ENCODE measurements around the gene PEX16. TPM values are rescaled to one million over a fixed set of nuclear protein-coding genes. Genes with fewer than 3 reads are reported as not detected.

Gene PEX16
- total RNA-seq, 2 experiments from 2014 or later, result 28.6 to 32.5 TPM

- H3K27ac Mint-ChIP-seq, result no peak overlapping the region
- H3K27me3 Mint-ChIP-seq (ENCODE audit: low read depth), result peaks cover 3% of the 10 kb centered on the region
- peaks cover 6% of the 10 kb centered on the region for H3K4me1 Mint-ChIP-seq (ENCODE audit: low read depth)
- CTCF ChIA-PET, result no interaction called here
- intact Hi-C loops (cut with micrococcal nuclease), result loop anchor here (1.0 kb wide), 4 partner anchors 13 to 234 kb away; partner anchors contain the start of genes CRY2 and PEX16
- H3K9me3 Mint-ChIP-seq, result no peaks in the 10 kb centered on the region
- peak overlapping the region; percentile 8 for H3K4me3 Mint-ChIP-seq
- H3K36me3 Mint-ChIP-seq (ENCODE audit: low read depth), result no peaks in the 10 kb centered on the region
- DNase-seq, result no peak
Observed at GRCh38 chr11:45885921-45886721, 31.6 kb downstream of the PEX16 start.

- no peaks in the 10 kb centered on the region for H3K9me3 Mint-ChIP-seq
- peaks cover 6% of the 10 kb centered on the region for H3K4me1 Mint-ChIP-seq (ENCODE audit: low read depth)
- peaks cover under 1% of the 10 kb centered on the region for H3K27me3 Mint-ChIP-seq (ENCODE audit: low read depth)
- H3K27ac Mint-ChIP-seq, result no peak within 1 kb of the TSS
- peaks cover 7% of the 10 kb centered on the region for H3K36me3 Mint-ChIP-seq (ENCODE audit: low read depth)
- CTCF ChIA-PET, result no interaction called here
- intact Hi-C loops (cut with micrococcal nuclease), result loop anchor here (1.0 kb wide), 4 partner anchors 14 to 235 kb away; partner anchors contain the start of genes CRY2 and PEX16
- peak within 1 kb of the TSS; percentile 56 for H3K4me3 Mint-ChIP-seq
- DNase-seq, result peak; percentile 40
Observed at GRCh38 chr11:45885274-45885920, 32.3 kb downstream of the PEX16 start, which contains the start of gene MAPK8IP1. Gene MAPK8IP1, plus strand, starts transcription at chr11:45885651. Its CDS starts 170 bp downstream, at chr11:45885821.

GRCh38 chr11:45884596-45885185 lies 33.0 kb downstream of the PEX16 start:
- Mint-ChIP-seq H3K27me3 (ENCODE audit: low read depth) (no peaks in the 10 kb centered on the region), H3K4me3 (peak overlapping the region; percentile 56), H3K27ac (no peak overlapping the region), H3K36me3 (ENCODE audit: low read depth) (peaks cover 7% of the 10 kb centered on the region), H3K9me3 (no peaks in the 10 kb centered on the region), H3K4me1 (ENCODE audit: low read depth) (peaks cover 6% of the 10 kb centered on the region)
- CTCF ChIA-PET, result no interaction called here
- DNase-seq, result no peak
- intact Hi-C loops (cut with micrococcal nuclease), result loop anchor here (1.0 kb wide), 4 partner anchors 15 to 236 kb away; partner anchors contain the start of genes CRY2 and PEX16

GRCh38 chr11:45881708-45882368 lies 35.8 kb downstream of the PEX16 start:
- CTCF ChIA-PET, result no interaction called here
- Mint-ChIP-seq H3K27me3 (ENCODE audit: low read depth) (no peaks in the 10 kb centered on the region), H3K36me3 (ENCODE audit: low read depth) (peaks cover 13% of the 10 kb centered on the region), H3K9me3 (no peaks in the 10 kb centered on the region), H3K4me3 (no peak overlapping the region), H3K4me1 (ENCODE audit: low read depth) (peaks cover 6% of the 10 kb centered on the region), H3K27ac (no peak overlapping the region)
- intact Hi-C loops (cut with micrococcal nuclease), result no loop called here
- no peak for DNase-seq

GRCh38 chr11:45880772-45881570 lies 36.7 kb downstream of the PEX16 start:
- CTCF ChIA-PET, result no interaction called here
- H3K36me3 Mint-ChIP-seq (ENCODE audit: low read depth), result peaks cover 13% of the 10 kb centered on the region
- no peak overlapping the region for H3K27ac Mint-ChIP-seq
- H3K27me3 Mint-ChIP-seq (ENCODE audit: low read depth), result no peaks in the 10 kb centered on the region
- H3K4me3 Mint-ChIP-seq, result no peak overlapping the region
- intact Hi-C loops (cut with micrococcal nuclease), result no loop called here
- H3K4me1 Mint-ChIP-seq (ENCODE audit: low read depth), result peaks cover 6% of the 10 kb centered on the region
- H3K9me3 Mint-ChIP-seq, result no peaks in the 10 kb centered on the region
- DNase-seq, result no peak

- Mint-ChIP-seq H3K27me3 (ENCODE audit: low read depth) (no peaks in the 10 kb centered on the region), H3K9me3 (no peaks in the 10 kb centered on the region), H3K4me1 (ENCODE audit: low read depth) (peaks cover 4% of the 10 kb centered on the region), H3K36me3 (ENCODE audit: low read depth) (peaks cover 17% of the 10 kb centered on the region), H3K27ac (no peak overlapping the region), H3K4me3 (no peak overlapping the region)
- DNase-seq, result no peak
- CTCF ChIA-PET, result no interaction called here
- intact Hi-C loops (cut with micrococcal nuclease), result no loop called here
Observed at GRCh38 chr11:45879803-45880686, 37.6 kb downstream of the PEX16 start.

- intact Hi-C loops (cut with micrococcal nuclease), result no loop called here
- Mint-ChIP-seq H3K36me3 (ENCODE audit: low read depth) (peaks cover 26% of the 10 kb centered on the region), H3K4me1 (ENCODE audit: low read depth) (no peaks in the 10 kb centered on the region), H3K27ac (no peak overlapping the region), H3K9me3 (no peaks in the 10 kb centered on the region), H3K4me3 (no peak overlapping the region), H3K27me3 (ENCODE audit: low read depth) (no peaks in the 10 kb centered on the region)
- no peak for DNase-seq
- CTCF ChIA-PET, result no interaction called here
Observed at GRCh38 chr11:45877845-45878244, 39.8 kb downstream of the PEX16 start.

GRCh38 chr11:45877221-45877620 lies 40.5 kb downstream of the PEX16 start:
- Mint-ChIP-seq H3K36me3 (ENCODE audit: low read depth) (peaks cover 26% of the 10 kb centered on the region), H3K27ac (no peak overlapping the region), H3K27me3 (ENCODE audit: low read depth) (no peaks in the 10 kb centered on the region), H3K9me3 (no peaks in the 10 kb centered on the region), H3K4me3 (no peak overlapping the region), H3K4me1 (ENCODE audit: low read depth) (no peaks in the 10 kb centered on the region)
- CTCF ChIA-PET, result no interaction called here
- no peak for DNase-seq
- intact Hi-C loops (cut with micrococcal nuclease), result no loop called here

GRCh38 chr11:45876401-45876800 lies 41.3 kb downstream of the PEX16 start:
- no peak for DNase-seq
- Mint-ChIP-seq H3K36me3 (ENCODE audit: low read depth) (peaks cover 27% of the 10 kb centered on the region), H3K4me1 (ENCODE audit: low read depth) (no peaks in the 10 kb centered on the region), H3K27me3 (ENCODE audit: low read depth) (no peaks in the 10 kb centered on the region), H3K27ac (no peak overlapping the region), H3K4me3 (no peak overlapping the region), H3K9me3 (no peaks in the 10 kb centered on the region)
- CTCF ChIA-PET, result no interaction called here
- intact Hi-C loops (cut with micrococcal nuclease), result no loop called here

GRCh38 chr11:45872651-45873356 lies 44.9 kb downstream of the PEX16 start:
- Mint-ChIP-seq H3K36me3 (ENCODE audit: low read depth) (peaks cover 30% of the 10 kb centered on the region), H3K4me1 (ENCODE audit: low read depth) (no peaks in the 10 kb centered on the region), H3K9me3 (no peaks in the 10 kb centered on the region), H3K27me3 (ENCODE audit: low read depth) (no peaks in the 10 kb centered on the region), H3K4me3 (no peak overlapping the region), H3K27ac (no peak overlapping the region)
- CTCF ChIA-PET, result interaction anchor here (0.8 to 4.8 kb wide), 9 partner anchors 11 to 133 kb away, joined by 3 to 29 read pairs (median 4); partner anchors contain the start of gene PEX16
- DNase-seq, result peak; percentile 55
- intact Hi-C loops (cut with micrococcal nuclease), result loop anchor here (1.0 kb wide), 1 partner anchor 133 kb away; no protein-coding TSS in a partner anchor
